ENCODE results near the gene DGKE.

DNA sequence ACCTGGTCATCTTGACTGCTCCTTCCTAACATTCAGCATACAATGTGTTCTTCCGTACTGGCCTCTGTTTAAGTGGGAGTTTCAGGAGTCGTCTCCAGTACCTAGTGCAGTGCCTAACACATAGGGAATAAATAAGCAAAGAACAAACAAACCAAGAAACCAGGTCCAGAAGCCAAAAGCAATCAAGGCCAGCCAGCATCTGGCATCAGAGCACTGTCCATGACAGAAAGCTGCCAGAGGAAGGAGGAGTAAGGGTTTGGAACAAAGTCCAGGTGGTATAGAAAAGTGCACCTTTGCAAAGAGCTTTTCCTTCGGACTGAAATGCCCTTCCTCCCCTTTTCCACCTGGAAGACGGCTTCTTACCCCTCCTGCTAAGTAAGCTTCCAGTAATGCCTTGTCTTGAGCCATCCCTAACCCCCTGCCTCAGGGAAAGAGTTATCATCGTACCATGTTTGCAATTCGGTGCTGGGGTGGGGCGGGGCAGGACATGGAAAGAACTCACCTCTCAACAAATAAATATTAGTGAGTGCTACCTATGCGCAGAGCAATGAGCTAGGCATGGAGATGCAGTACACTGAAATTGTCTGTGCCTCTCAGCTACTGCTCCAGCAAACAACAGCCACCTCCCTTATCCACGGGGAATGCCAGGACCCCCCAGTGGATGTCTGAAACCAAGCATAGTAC lies 47.8 kb upstream of the DGKE start:
- TF ChIP-seq CTCF (IDR thresholded peaks at IDR 0.05; ENCODE audit: control extremely low read depth in 1 of 3, insufficient read depth in 1 of 3, low read depth in 1 of 3, low read length in 3 of 3) = no peak
- TF ChIP-seq SRF (IDR thresholded peaks at IDR 0.05; ENCODE audit: low read depth, low read length) = no peak
- no peak for TF ChIP-seq ZNF274 (IDR thresholded peaks at IDR 0.05; ENCODE audit: borderline replicate concordance, extremely low read depth, low read length)
- TF ChIP-seq BRCA1 (IDR thresholded peaks at IDR 0.05; ENCODE audit: low read depth, low read length) = no peak
- no peak for TF ChIP-seq NRF1 (IDR thresholded peaks at IDR 0.05; ENCODE audit: low read depth, low read length)
- TF ChIP-seq RAD21 (IDR thresholded peaks at IDR 0.05 in 1 of 2, conservative IDR thresholded peaks at IDR 0.05 in 1 of 2; ENCODE audit: low read depth in 2 of 2, low read length in 2 of 2) = no peak
- TF ChIP-seq POLR2A (IDR thresholded peaks at IDR 0.05; ENCODE audit: control extremely low read depth in 1 of 2, low read depth in 2 of 2, low read length in 2 of 2) = no peak
